WERI-Rb-1 (cell line): ENCODE measurements around the gene DCAF15.

Experiments
- DNase-seq: peaks from one replicate; pipeline ENCODE4 v3.0.0-alpha.2; 2020
- H3K27ac ChIP-seq: fragments of 250-450 bp; sonication (Bioruptor Pico); 2 replicates; pipeline ENCODE4 v1.5.1; 2020; ENCODE audit warnings: mild to moderate bottlenecking, moderate library complexity
- H3K27me3 ChIP-seq: fragments of 250-450 bp; sonication (Bioruptor Pico); 2 replicates; pipeline ENCODE4 v1.5.1; 2021; ENCODE audit warnings: mild to moderate bottlenecking, low read depth, moderate library complexity; ENCODE audit not compliant: insufficient read depth, severe bottlenecking
- H3K36me3 ChIP-seq: fragments of 250-450 bp; sonication (Bioruptor Pico); 2 replicates; pipeline ENCODE4 v1.5.1; 2020; ENCODE audit warnings: mild to moderate bottlenecking, moderate library complexity
- H3K4me3 ChIP-seq: 2 replicates; pipeline ENCODE4 v1.5.1; 2011; ENCODE audit warnings: low read depth, mild to moderate bottlenecking, control low read depth, low read length
- H3K9me3 ChIP-seq: fragments of 250-450 bp; sonication (Bioruptor Pico); 2 replicates; pipeline ENCODE4 v1.5.1; 2021; ENCODE audit warnings: mild to moderate bottlenecking, moderate library complexity; ENCODE audit not compliant: severe bottlenecking
- TF ChIP-seq, protein P1 (sequence below): IDR thresholded peaks from 2 replicates; pipeline ENCODE4 v1.5.1; 2011; ENCODE audit warnings: low read depth, mild to moderate bottlenecking, control low read depth, inconsistent platforms, low read length

DCAF15 gene

DNA sequence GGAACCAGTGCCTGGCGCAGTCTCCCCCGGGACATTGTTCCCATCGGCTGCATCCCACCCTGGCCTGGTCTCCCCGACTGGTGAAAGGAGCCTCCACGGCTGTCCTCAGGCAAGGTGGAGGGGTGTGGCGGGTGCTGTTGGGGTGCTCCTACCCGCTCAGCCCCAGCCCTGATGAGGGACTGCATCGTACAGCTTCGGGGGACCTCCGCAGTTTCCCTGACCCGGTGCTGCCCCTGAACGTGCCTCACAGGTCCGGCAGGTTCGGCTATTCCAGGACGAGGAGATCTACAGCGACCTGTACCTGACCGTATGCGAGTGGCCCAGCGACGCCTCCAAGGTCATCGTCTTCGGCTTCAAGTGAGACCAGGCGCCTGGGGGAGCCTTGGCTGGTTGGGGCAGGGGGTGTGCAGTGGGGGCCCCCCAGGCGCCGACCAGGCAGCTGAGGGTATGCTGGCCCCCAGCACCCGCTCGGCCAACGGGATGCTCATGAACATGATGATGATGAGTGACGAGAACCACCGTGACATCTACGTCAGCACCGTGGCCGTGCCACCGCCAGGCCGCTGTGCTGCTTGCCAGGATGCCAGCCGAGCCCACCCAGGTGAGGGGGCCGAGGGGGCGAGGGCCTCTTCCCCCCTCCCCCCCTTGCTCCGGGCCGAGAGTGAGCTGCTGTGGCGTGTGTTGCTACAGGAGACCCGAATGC lies 3.5 kb downstream of the DCAF15 start:
- H3K36me3 ChIP-seq: peaks cover 64% of the 10 kb centered on the region
- TF ChIP-seq, protein P1, sequence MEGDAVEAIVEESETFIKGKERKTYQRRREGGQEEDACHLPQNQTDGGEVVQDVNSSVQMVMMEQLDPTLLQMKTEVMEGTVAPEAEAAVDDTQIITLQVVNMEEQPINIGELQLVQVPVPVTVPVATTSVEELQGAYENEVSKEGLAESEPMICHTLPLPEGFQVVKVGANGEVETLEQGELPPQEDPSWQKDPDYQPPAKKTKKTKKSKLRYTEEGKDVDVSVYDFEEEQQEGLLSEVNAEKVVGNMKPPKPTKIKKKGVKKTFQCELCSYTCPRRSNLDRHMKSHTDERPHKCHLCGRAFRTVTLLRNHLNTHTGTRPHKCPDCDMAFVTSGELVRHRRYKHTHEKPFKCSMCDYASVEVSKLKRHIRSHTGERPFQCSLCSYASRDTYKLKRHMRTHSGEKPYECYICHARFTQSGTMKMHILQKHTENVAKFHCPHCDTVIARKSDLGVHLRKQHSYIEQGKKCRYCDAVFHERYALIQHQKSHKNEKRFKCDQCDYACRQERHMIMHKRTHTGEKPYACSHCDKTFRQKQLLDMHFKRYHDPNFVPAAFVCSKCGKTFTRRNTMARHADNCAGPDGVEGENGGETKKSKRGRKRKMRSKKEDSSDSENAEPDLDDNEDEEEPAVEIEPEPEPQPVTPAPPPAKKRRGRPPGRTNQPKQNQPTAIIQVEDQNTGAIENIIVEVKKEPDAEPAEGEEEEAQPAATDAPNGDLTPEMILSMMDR: no peak
- H3K4me3 ChIP-seq: no peak overlapping the region
- no peaks in the 10 kb centered on the region for H3K27me3 ChIP-seq
- H3K27ac ChIP-seq: no peak overlapping the region
- H3K9me3 ChIP-seq: no peaks in the 10 kb centered on the region
- DNase-seq: no peak

DNA sequence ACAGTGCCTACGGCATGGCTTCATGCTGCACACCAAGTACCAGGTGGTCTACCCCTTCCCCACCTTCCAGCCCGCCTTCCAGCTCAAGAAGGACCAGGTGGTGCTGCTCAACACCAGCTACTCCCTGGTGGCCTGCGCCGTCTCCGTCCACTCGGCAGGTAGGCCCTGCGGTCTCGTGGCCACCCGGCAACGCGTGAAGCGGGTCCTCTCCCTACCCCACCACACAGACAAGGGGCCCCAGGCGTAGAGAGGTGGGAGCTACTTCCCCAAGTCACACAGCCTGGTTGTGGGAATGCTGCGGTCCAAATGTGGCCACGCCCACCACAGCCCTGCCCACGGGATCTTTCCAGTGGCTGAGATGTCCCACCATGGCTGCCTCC lies 4.0 kb downstream of the DCAF15 start:
- TF ChIP-seq, protein P1: no peak
- H3K36me3 ChIP-seq: peaks cover 66% of the 10 kb centered on the region
- H3K27ac ChIP-seq: no peak overlapping the region

DNA sequence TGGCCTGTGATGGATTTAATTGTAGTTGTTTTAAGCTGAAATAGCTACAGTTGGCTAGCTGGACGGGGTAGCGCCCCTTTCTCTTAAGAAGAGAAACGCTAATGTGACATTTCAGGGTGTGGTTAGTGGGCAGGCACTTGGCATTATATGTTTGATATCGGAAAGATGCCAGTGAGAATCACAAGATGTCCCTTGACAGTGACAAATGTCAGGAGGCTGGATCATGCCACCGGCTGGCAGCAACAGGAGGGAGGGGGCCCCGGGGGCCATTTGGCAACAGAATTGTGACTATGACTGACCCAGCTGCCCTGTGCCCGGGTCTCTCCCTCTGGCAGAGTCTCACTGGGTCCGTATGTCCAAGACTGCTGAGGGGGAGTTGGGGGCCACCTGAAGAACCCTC lies 4.7 kb downstream of the DCAF15 start:
- Histone ChIP-seq H3K27ac (no peak overlapping the region), H3K36me3 (peaks cover 66% of the 10 kb centered on the region), H3K4me3 (no peak overlapping the region), H3K27me3 (no peaks in the 10 kb centered on the region), H3K9me3 (no peaks in the 10 kb centered on the region)
- DNase-seq: no peak
- TF ChIP-seq, protein P1: no peak

More for the DNA sequence above, 4.0 kb downstream of the DCAF15 start:
- no peaks in the 10 kb centered on the region for H3K27me3 ChIP-seq
- no peak for DNase-seq
- H3K4me3 ChIP-seq: no peak overlapping the region
- H3K9me3 ChIP-seq: no peaks in the 10 kb centered on the region

DNA sequence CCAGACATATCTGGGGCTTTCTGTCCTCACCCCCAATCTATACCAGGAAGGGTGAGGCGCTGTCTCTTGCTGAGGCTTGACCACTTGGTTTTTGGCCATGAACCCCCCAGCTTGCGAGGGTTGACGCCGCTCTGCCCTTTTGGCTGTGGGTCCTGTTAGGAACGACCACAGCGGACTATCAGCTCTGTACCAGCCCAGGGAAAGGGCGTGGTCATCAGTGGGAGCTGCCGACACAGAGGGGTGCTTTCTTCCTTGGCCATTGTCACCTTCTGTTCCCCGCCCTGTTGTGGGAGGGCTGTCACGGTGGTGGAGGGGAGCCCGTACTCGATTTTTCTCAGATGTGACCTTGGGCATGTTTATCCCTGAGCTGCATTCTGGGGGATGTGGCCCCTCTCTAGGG lies 5.7 kb downstream of the DCAF15 start:
- Histone ChIP-seq H3K36me3 (peaks cover 70% of the 10 kb centered on the region), H3K27me3 (no peaks in the 10 kb centered on the region), H3K4me3 (no peak overlapping the region), H3K27ac (no peak overlapping the region), H3K9me3 (no peaks in the 10 kb centered on the region)
- DNase-seq: no peak
- TF ChIP-seq, protein P1: no peak

DNA sequence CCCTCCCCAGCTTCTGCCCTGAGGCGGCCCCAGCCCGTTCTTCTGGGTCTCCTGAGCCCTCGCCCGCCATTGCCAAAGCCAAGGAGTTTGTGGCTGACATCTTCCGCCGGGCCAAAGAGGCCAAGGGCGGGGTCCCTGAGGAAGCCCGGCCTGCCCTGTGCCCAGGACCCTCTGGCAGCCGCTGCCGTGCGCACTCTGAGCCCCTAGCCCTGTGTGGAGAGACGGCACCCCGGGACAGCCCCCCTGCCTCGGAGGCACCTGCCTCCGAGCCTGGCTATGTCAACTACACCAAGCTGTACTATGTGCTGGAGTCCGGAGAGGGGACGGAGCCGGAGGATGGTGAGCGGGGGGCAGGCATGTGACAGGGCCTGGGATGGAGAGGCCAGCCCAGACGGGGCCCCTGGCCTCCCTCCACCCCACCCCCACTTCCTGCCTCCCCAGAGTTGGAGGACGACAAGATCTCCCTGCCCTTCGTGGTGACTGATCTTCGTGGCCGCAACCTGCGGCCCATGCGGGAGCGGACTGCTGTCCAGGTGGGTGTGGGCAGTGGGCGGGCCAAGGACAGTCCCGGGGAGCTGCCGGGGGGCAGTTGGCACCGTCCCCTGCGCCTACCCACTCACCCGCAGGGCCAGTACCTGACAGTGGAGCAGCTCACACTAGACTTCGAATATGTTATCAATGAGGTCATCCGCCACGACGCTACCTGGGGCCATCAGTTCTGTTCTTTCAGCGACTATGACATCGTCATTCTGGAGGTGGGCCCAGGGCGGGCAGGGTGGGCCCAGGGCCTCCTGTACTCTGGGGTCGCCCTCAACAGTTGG lies 7.0 kb downstream of the DCAF15 start:
- TF ChIP-seq, protein P1: no peak
- H3K27me3 ChIP-seq: no peaks in the 10 kb centered on the region
- no peak overlapping the region for H3K4me3 ChIP-seq
- DNase-seq: no peak
- peaks cover 72% of the 10 kb centered on the region for H3K36me3 ChIP-seq
- no peaks in the 10 kb centered on the region for H3K9me3 ChIP-seq
- no peak overlapping the region for H3K27ac ChIP-seq
